Endothelial cell of hepatic sinusoid (primary cell): ENCODE measurements around the gene SLC22A2.

Source experiments
- in situ Hi-C: cut with HindIII; loops from 2 replicates; pipeline ENCODE4 v1.10.0; 2017; ENCODE audit warnings: low sequenced_read_pairs

The SLC22A2 gene

GRCh38 chr6:160172704-160173103 lies 85.9 kb downstream of the SLC22A2 start:
- in situ Hi-C loops: no loop called here

GRCh38 chr6:160170018-160170680 lies 88.5 kb downstream of the SLC22A2 start:
- in situ Hi-C loops: no loop called here

GRCh38 chr6:160167604-160168399 lies 90.8 kb downstream of the SLC22A2 start:
- in situ Hi-C loops: no loop called here
